SK-N-SH (cell line): ENCODE measurements around the gene FEZF2. TPM values are rescaled to one million over a fixed set of nuclear protein-coding genes. Genes with fewer than 3 reads are reported as not detected.

Source experiments
- CTCF ChIA-PET: fragments of 300-600, 350-600 bp; formaldehyde crosslinking; extraction: SDS; loops from one replicate; lab custom pipeline; 2021; lab: Yijun Ruan, JAX
- POLR2A ChIA-PET: fragments of 350-600 bp; sonication (Branson Sonifier 250); formaldehyde crosslinking; extraction: SDS; loops from one replicate; lab custom pipeline; 2020; ENCODE audit warnings: antibody characterized with exemption, inconsistent platforms; lab: Yijun Ruan, JAX
- DNase-seq: peaks from one replicate; pipeline ENCODE4 v3.0.0; 2012
- H2AFZ ChIP-seq: fragments of 200-600 bp; sonication (generic); 2 replicates; pipeline ENCODE4 v1.8.1; 2016; ENCODE audit warnings: antibody characterized with exemption, mild to moderate bottlenecking, low read depth
- H3F3A ChIP-seq: fragments of 200-600 bp; sonication (generic); replicated peaks from 2 replicates; pipeline ENCODE3; 2016; ENCODE audit warnings: antibody characterized with exemption, mild to moderate bottlenecking; ENCODE audit not compliant: insufficient read depth
- H3K27ac ChIP-seq, 2 experiments: fragments of 200-500 bp in 1 of 2; fragments of 200-600 bp in 1 of 2; sonication (Bioruptor generic) in 1 of 2; sonication (generic), shearing (Covaris generic) in 1 of 2; 2 replicates each; pipeline versions ENCODE4 v1.5.1 to v1.6.1; 2014 to 2016; ENCODE audit warnings: low read depth in 2 of 2, inconsistent platforms in 1 of 2, low read length in 1 of 2, mild to moderate bottlenecking in 1 of 2, mixed read lengths in 1 of 2
- H3K27me3 ChIP-seq: fragments of 200-600 bp; sonication (generic), shearing (Covaris generic); 2 replicates; pipeline ENCODE4 v1.6.1; 2016; ENCODE audit warnings: mixed run types; ENCODE audit not compliant: insufficient read depth
- H3K36me3 ChIP-seq, 2 experiments: fragments of 200-500 bp in 1 of 2; fragments of 200-600 bp in 1 of 2; sonication (Bioruptor generic) in 1 of 2; sonication (generic) in 1 of 2; replicated peaks in 1 of 2; 2 replicates each; pipeline versions ENCODE3 to v1.5.1; 2014 to 2016; ENCODE audit warnings: low read length in 1 of 2, mild to moderate bottlenecking in 1 of 2; ENCODE audit not compliant: insufficient read depth in 2 of 2, control insufficient read depth in 1 of 2
- H3K4me1 ChIP-seq, 2 experiments: fragments of 200-500 bp in 1 of 2; fragments of 200-600 bp in 1 of 2; sonication (Bioruptor generic) in 1 of 2; sonication (generic), shearing (Covaris generic) in 1 of 2; 2 replicates each; pipeline versions ENCODE4 v1.5.1 to v1.6.1; 2014 to 2016; ENCODE audit warnings: low read depth in 1 of 2, low read length in 1 of 2, mixed run types in 1 of 2; ENCODE audit not compliant: insufficient read depth in 2 of 2, control insufficient read depth in 1 of 2
- H3K4me2 ChIP-seq: fragments of 200-600 bp; sonication (generic), shearing (Covaris generic); 2 replicates; pipeline ENCODE4 v1.6.1; 2017; ENCODE audit warnings: mixed run types
- H3K4me3 ChIP-seq, 2 experiments: fragments of 200-500 bp in 1 of 2; fragments of 200-600 bp in 1 of 2; sonication (Bioruptor generic) in 1 of 2; sonication (generic), shearing (Covaris generic) in 1 of 2; 2 replicates each; pipeline versions ENCODE4 v1.5.1 to v1.8.1; 2014 to 2016; ENCODE audit warnings: low read depth in 2 of 2, inconsistent platforms in 1 of 2, low read length in 1 of 2, mild to moderate bottlenecking in 1 of 2, mixed read lengths in 1 of 2, moderate library complexity in 1 of 2
- H3K79me2 ChIP-seq: fragments of 200-600 bp; sonication (generic); 2 replicates; pipeline ENCODE4 v1.8.1; 2017; ENCODE audit warnings: mild to moderate bottlenecking; ENCODE audit not compliant: insufficient read depth
- H3K9ac ChIP-seq: fragments of 200-600 bp; sonication (generic); 2 replicates; pipeline ENCODE4 v1.6.1; 2017; ENCODE audit warnings: mixed run types
- H3K9me2 ChIP-seq: fragments of 200-600 bp; sonication (generic); 2 replicates; pipeline ENCODE4 v1.6.1; 2017; ENCODE audit warnings: mixed run types
- H3K9me3 ChIP-seq: fragments of 200-600 bp; sonication (generic); 2 replicates; pipeline ENCODE4 v1.6.1; 2017; ENCODE audit warnings: mixed run types, mild to moderate bottlenecking, moderate library complexity
- H4K20me1 ChIP-seq: fragments of 200-600 bp; sonication (generic); 2 replicates; pipeline ENCODE4 v1.6.1; 2017; ENCODE audit warnings: mild to moderate bottlenecking, mixed run types; ENCODE audit not compliant: insufficient read depth
- CHD2 ChIP-seq: fragments of 150-350 bp; IDR thresholded peaks from 2 replicates; pipeline ENCODE4 v1.6.1; 2018; ENCODE audit warnings: low read length; ENCODE audit not compliant: partially characterized antibody
- FOSL2 ChIP-seq: IDR thresholded peaks from 2 replicates; pipeline ENCODE4 v1.4.0; 2012; ENCODE audit warnings: low read depth, mild to moderate bottlenecking, moderate library complexity, borderline replicate concordance
- FOXJ3 ChIP-seq: sonication (generic); formaldehyde crosslinking; IDR thresholded peaks from 2 replicates; pipeline ENCODE4 v1.5.1; 2020; ENCODE audit warnings: mild to moderate bottlenecking, missing genetic modification reagents
- GABPA ChIP-seq: IDR thresholded peaks from 2 replicates; pipeline ENCODE4 v1.4.0; 2012; ENCODE audit warnings: low read depth, mild to moderate bottlenecking
- GATA2 ChIP-seq: sonication (generic); formaldehyde crosslinking; IDR thresholded peaks from 2 replicates; pipeline ENCODE4 v1.5.0; 2020; ENCODE audit warnings: mild to moderate bottlenecking, missing genetic modification reagents
- JUND ChIP-seq: IDR thresholded peaks from 2 replicates; pipeline ENCODE4 v1.4.0; 2012
- RXRA ChIP-seq: IDR thresholded peaks from 2 replicates; pipeline ENCODE4 v1.4.0; 2012; ENCODE audit warnings: low read depth, mild to moderate bottlenecking, borderline replicate concordance
- SMC3 ChIP-seq: IDR thresholded peaks from 2 replicates; pipeline ENCODE4 v1.6.1; 2012; ENCODE audit warnings: low read depth, low read length, improper control_type of control experiment
- USF1 ChIP-seq: IDR thresholded peaks from 2 replicates; pipeline ENCODE4 v1.4.0; 2012; ENCODE audit warnings: low read depth, borderline replicate concordance
- WGBS: methylation state at CpG from one replicate; pipeline ENCODE4 v1.1.6; 2017; ENCODE audit warnings: low lambda C conversion rate; 5-methylcytosine and 5-hydroxymethylcytosine counted together
- polyA plus RNA-seq, 3 experiments: library from polyadenylated mRNA; depleted of rRNA; stranded (reverse); fragments of >200 nt; gene quantifications; 2 replicates each; pipeline ENCODE4 v1.2.3, GENCODE V29; 2012
- TF ChIP-seq, protein P1 (sequence below): IDR thresholded peaks from 2 replicates; pipeline ENCODE4; 2012
- TF ChIP-seq, protein P2 (sequence below): fragments of 150-350 bp; IDR thresholded peaks from 2 replicates; pipeline ENCODE4 v1.6.1; 2016; ENCODE audit warnings: mild to moderate bottlenecking, low read depth, low read length
- TF ChIP-seq, protein P3 (sequence below): fragments of 200-600 bp; sonication (generic); IDR thresholded peaks from 2 replicates; pipeline ENCODE4 v1.6.1; 2017; ENCODE audit warnings: antibody characterized with exemption, mild to moderate bottlenecking, moderate library complexity

FEZF2 gene
- polyA plus RNA-seq, 1 of the 3 experiments (the other 2 are of a cell fraction): not detected

GRCh38 chr3:62368705-62369475 is 4.5 kb downstream of the FEZF2 start:
- H3K9ac ChIP-seq: no peak overlapping the region
- H2AFZ ChIP-seq: no peak overlapping the region
- H3K27me3 ChIP-seq: peaks cover 70% of the 10 kb centered on the region

GRCh38 chr3:62368290-62368704 is 5.1 kb downstream of the FEZF2 start:
- Histone ChIP-seq H3K4me3 (no peak overlapping the region), H4K20me1 (no peaks in the 10 kb centered on the region), H3F3A (no peaks in the 10 kb centered on the region), H3K27me3 (peaks cover 65% of the 10 kb centered on the region), H3K36me3 (no peaks in the 10 kb centered on the region), H2AFZ (no peak overlapping the region), H3K4me2 (peak overlapping the region; percentile 44; the same call in 1 of the 2 replicates), H3K9me3 (no peaks in the 10 kb centered on the region), H3K4me1 (peaks cover 0 to 5% of the 10 kb centered on the region in 2 experiments; a peak in 1 of 4 replicates), H3K9me2 (no peaks in the 10 kb centered on the region), H3K79me2 (no peaks in the 10 kb centered on the region), H3K27ac (no peak overlapping the region), H3K9ac (no peak overlapping the region)
- ChIA-PET CTCF (interaction anchor here (0.8 to 2.3 kb wide), 7 partner anchors 15 to 191 kb away, joined by 3 to 8 read pairs (median 4); no protein-coding TSS in a partner anchor), POLR2A (no interaction called here)
- WGBS: 9% methylated on average over 6 of the region's 19 CpGs
- DNase-seq: no peak
- TF ChIP-seq FOXJ3 (CRISPR knock-in tag) (no peak), FOSL2 (no peak), SMC3 (no peak), GATA2 (CRISPR knock-in tag) (no peak), USF1 (no peak), CHD2 (no peak), RXRA (no peak), GABPA (no peak), JUND (no peak)
- TF ChIP-seq, protein P1, sequence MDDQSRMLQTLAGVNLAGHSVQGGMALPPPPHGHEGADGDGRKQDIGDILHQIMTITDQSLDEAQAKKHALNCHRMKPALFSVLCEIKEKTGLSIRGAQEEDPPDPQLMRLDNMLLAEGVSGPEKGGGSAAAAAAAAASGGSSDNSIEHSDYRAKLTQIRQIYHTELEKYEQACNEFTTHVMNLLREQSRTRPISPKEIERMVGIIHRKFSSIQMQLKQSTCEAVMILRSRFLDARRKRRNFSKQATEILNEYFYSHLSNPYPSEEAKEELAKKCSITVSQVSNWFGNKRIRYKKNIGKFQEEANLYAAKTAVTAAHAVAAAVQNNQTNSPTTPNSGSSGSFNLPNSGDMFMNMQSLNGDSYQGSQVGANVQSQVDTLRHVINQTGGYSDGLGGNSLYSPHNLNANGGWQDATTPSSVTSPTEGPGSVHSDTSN: no peak
- TF ChIP-seq, protein P2, sequence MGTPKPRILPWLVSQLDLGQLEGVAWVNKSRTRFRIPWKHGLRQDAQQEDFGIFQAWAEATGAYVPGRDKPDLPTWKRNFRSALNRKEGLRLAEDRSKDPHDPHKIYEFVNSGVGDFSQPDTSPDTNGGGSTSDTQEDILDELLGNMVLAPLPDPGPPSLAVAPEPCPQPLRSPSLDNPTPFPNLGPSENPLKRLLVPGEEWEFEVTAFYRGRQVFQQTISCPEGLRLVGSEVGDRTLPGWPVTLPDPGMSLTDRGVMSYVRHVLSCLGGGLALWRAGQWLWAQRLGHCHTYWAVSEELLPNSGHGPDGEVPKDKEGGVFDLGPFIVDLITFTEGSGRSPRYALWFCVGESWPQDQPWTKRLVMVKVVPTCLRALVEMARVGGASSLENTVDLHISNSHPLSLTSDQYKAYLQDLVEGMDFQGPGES: no peak

More at GRCh38 chr3:62368705-62369475, 4.5 kb downstream of the FEZF2 start:
- Histone ChIP-seq H4K20me1 (no peaks in the 10 kb centered on the region), H3K36me3 (no peaks in the 10 kb centered on the region), H3K79me2 (no peaks in the 10 kb centered on the region), H3K4me3 (peak overlapping the region; percentile 11 to 24; a peak in 1 of 4 replicates), H3K4me1 (peaks cover 0 to 5% of the 10 kb centered on the region in 2 experiments; a peak in 1 of 4 replicates), H3K27ac (no peak overlapping the region), H3F3A (no peaks in the 10 kb centered on the region), H3K4me2 (peak overlapping the region; percentile 44), H3K9me2 (no peaks in the 10 kb centered on the region), H3K9me3 (no peaks in the 10 kb centered on the region)
- POLR2A ChIA-PET: no interaction called here
- DNase-seq: peak; percentile 56
- CTCF ChIA-PET: interaction anchor here (0.6 to 2.3 kb wide), 10 partner anchors 12 to 190 kb away, joined by 3 to 8 read pairs (median 4); no protein-coding TSS in a partner anchor
- TF ChIP-seq, protein P3, sequence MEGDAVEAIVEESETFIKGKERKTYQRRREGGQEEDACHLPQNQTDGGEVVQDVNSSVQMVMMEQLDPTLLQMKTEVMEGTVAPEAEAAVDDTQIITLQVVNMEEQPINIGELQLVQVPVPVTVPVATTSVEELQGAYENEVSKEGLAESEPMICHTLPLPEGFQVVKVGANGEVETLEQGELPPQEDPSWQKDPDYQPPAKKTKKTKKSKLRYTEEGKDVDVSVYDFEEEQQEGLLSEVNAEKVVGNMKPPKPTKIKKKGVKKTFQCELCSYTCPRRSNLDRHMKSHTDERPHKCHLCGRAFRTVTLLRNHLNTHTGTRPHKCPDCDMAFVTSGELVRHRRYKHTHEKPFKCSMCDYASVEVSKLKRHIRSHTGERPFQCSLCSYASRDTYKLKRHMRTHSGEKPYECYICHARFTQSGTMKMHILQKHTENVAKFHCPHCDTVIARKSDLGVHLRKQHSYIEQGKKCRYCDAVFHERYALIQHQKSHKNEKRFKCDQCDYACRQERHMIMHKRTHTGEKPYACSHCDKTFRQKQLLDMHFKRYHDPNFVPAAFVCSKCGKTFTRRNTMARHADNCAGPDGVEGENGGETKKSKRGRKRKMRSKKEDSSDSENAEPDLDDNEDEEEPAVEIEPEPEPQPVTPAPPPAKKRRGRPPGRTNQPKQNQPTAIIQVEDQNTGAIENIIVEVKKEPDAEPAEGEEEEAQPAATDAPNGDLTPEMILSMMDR: peak; percentile 31
- TF ChIP-seq USF1: no peak
- 8% methylated on average over 46 of the region's 58 CpGs for WGBS
